H1 (cell line): Measurements from ENCODE around the gene HDLBP. TPM values are rescaled to one million over a fixed set of nuclear protein-coding genes. Genes with fewer than 3 reads are reported as not detected.

Source experiments
- HDAC6 ChIP-seq: IDR thresholded peaks from one replicate; pipeline ENCODE4 v1.7.1; 2012; ENCODE audit warnings: low read depth, mild to moderate bottlenecking, inconsistent platforms, low read length, moderate library complexity
- KDM1A ChIP-seq: fragments of 200-600, 300-600 bp; sonication (generic); IDR thresholded peaks from 2 replicates; pipeline ENCODE4 v1.7.1; 2016; ENCODE audit warnings: mild to moderate bottlenecking, low read length, borderline replicate concordance
- MAFK ChIP-seq: IDR thresholded peaks from 2 replicates; pipeline ENCODE4 v1.6.1; 2012; ENCODE audit warnings: low read depth, mild to moderate bottlenecking, improper control_type of control experiment, low read length
- NRF1 ChIP-seq: IDR thresholded peaks from 2 replicates; pipeline ENCODE4 v1.6.1; 2011; ENCODE audit warnings: mild to moderate bottlenecking, low read depth, low read length, improper control_type of control experiment
- POU5F1 ChIP-seq: IDR thresholded peaks from 2 replicates; pipeline ENCODE4 v1.6.1; 2011; ENCODE audit warnings: low read depth, mild to moderate bottlenecking, low read length, moderate library complexity
- polyA plus RNA-seq, 7 experiments: library from polyadenylated mRNA; depleted of rRNA in 3 of 7; stranded (reverse) in 5 of 7; unstranded in 2 of 7; fragments of >200 nt in 5 of 7; fragments of 200-250 nt in 2 of 7; gene quantifications; 1 replicate in 5 of 7; 2 replicates in 1 of 7; 4 replicates in 1 of 7; pipeline versions ENCODE4 v1.2.1 to v1.2.3, GENCODE V29; 2011 to 2013; ENCODE audit warnings: missing spikeins in 2 of 7, mixed read lengths in 2 of 7
- total RNA-seq: library from RNA; stranded (reverse); fragmentation: NEBNext Ultra II Directional; extraction: Animal tissue kit (Norgen Biotek cat#: 25700); gene quantifications from 2 replicates; pipeline ENCODE4 v1.2.1, GENCODE V29; 2021

Gene HDLBP
- total and polyA plus RNA-seq, 2 of the 8 experiments (the other 6 are each of a cell fraction or from before 2014, with no cell fraction given): 185 to 360 TPM

- no peak for TF ChIP-seq POU5F1
- no peak for TF ChIP-seq HDAC6
- TF ChIP-seq MAFK: no peak
- no peak for TF ChIP-seq NRF1
- no peak for TF ChIP-seq KDM1A
These were observed 126.2 kb downstream of the HDLBP start (continued) for GRCh38 chr2:241189093-241189855.
